ENCODE results near the gene RHOB.
"Not testable (repeated sequence)": the region's sequence is repeated elsewhere in the genome, so short reads cannot be mapped to it uniquely, and the experiment has no call there.

The RHOB gene

DNA sequence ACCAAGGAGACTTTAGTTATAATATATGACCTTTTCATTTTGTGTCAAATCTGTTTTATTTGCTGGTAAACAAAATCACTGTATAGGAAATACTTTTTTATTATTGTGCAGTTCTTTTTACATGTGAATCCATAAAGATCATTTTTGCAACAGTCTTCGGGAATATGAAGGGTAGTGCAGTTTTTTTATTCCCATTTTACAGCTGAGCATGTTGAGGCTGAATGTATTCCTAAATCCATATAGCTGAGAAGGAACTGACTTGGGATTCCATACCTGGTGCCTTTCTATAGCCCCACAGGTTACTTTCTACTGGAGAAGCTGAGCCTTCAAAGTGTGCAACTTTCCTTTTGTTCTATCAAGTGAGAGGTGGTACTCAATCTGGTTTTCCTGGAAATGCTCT, 29.6 kb downstream of the RHOB start:
- DNase-seq (ENCODE audit: low spot score) = no peak

DNA sequence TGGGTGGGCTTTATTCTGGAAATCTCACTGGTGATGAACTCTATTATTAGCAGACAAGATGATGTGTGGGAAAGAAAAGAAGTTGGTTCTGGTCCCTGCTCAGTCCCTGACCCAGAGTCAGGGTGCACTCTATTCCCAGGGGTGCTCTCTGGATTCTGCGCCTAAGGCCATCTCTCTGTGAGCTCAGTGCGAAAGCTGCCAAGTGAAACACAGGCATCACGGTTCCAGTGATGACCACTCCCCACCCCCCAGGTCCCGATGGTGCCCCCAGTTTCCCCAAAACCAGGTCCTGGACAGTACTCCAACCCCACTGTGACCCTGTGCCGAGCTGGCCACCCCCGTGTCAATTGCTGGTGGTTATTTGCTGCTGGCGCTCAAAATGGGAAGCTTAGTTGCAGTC, 30.1 kb downstream of the RHOB start:
- no peak for DNase-seq (ENCODE audit: low spot score)

DNA sequence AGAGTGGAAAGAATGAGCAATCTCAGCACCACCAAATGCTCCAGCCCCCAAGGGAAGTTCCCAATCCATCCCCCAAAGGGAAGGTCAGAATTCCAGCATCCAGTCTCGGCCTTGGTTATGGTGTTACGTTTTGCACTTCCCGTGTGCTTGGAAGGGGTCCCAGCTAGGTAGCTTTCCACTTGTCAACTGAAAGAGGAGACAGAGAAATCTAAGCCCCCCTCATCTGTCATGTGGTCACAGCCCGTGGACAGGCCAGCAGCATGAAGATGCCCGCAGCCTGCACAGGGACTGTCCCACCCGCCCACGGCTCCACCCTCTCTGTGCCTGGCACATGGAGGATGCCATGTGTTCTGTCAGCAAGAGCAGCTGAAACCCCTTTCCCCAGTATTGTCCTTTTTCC, 32.1 kb downstream of the RHOB start:
- no peak for DNase-seq (ENCODE audit: low spot score)

DNA sequence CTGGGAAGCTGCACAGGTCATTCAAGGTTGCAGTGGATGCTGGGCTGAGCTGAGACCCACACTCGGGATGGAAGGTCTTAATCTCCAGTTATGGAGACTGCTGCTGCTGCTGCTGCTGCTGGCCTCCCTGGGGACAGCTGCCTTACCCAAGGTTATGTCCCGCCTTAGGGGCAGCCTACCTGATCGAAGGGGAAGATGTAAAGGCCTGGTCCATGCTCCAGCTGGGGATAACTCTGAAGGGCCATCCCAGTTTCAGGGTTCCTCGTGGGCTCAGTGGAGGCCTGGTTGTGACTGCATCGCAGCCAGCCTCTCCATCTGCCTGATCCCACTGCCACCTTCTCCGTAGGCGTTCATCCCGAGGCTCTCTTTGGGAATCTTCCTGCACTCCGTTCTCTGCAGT, 33.0 kb downstream of the RHOB start:
- no peak for DNase-seq (ENCODE audit: low spot score)

DNA sequence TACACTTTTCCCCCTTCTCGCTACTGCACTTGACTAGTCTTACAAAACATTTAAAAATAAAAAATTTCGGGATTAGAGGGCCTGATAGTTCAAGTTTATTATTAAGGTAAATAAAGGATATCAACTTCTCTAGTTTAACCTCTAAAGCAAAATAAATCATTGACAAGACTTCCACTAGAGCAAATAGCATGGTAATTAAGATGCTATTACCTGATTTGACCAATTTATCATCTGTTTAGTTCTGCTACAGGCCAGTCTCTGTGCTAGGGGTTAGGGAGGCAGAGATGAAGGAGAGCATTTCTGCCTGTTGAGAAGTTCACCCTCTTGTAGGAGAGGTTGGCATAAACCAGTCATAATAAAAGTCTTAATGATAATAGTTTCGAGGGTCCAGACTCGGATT, 34.0 kb downstream of the RHOB start:
- DNase-seq (ENCODE audit: low spot score) = no peak

DNA sequence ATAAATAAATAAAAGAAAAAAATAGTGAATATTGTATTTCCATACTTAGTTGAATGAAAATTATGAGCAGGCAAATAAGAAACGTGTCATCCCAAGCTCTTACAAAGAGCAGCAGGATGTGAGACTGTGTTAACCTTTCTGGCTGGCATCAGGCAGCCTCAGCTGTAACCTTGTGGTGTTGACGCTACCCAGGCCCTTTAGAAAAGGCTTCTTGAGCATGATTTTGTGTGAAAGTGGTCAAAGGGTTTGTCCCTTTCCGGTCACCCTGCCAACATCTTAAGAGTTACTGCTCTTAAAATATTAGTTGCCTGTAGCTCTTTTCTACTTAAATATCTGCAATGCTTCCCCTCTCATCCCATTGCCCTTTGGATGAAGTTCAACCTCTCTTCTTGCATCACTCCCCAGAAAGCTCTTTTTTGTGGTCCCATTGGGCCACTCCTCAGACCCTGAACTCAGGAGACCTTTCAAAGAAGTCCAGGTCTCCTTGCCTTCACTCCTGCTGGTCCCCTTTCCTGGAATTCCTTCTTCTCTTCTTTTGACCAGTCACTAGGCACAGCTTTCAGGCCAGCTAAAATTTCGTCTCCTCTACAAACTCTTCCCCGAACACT, 35.0 kb downstream of the RHOB start:
- no peak for DNase-seq (ENCODE audit: low spot score)

DNA sequence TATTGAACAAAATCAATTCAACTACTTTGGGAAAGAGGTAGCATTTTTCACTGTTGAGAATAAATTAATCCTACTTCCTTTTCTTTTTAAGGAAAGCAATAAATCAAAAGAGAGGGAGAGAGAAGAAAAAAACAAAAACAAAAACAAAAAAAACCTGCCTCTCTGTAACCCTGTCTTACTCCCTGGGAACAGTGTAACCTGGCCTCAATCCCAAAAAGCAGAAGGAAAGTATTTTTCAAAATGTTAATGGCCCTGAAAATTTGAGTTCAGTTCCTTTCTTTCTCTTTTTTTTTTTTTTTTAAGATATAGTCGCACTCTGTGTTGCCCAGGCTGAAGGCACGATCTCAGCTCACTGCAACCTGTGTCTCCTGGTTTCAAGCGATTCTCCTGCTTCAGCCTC, 35.9 kb downstream of the RHOB start:
- DNase-seq (ENCODE audit: low spot score) = no peak

DNA sequence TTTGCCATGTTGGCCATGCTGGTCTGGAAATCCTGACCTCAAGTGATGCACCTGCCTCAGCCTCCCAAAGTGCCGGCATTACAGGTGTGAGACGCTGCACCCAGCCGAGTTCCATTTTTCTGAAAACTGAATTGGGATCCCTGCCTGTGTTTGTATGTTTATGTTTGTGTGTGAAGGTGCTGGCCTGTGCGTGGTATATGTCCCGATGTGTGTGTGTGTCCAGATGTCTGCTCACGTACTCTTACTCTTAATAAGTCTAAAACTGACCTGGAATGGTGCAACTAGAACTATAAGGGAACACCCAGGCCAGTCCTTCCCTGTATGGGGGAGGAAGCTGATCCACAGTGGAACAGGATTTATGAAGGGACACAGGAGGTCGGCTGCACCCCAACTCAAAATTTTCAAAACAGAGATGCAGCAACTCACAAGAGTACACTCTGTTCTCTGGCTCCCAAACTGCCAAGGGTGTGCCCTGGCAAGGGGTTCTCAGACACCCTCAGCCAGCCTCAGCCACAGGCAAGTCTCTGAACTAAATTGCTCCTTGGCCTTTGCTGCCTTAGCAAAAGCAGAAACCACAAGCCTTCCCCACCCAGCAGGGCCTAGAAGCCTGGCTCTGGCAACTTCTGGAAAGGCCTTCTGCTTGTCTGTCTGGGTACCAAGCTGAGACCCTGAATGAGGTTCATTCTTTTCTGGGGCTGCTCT, 36.5 kb downstream of the RHOB start:
- no peak for DNase-seq (ENCODE audit: low spot score)

DNA sequence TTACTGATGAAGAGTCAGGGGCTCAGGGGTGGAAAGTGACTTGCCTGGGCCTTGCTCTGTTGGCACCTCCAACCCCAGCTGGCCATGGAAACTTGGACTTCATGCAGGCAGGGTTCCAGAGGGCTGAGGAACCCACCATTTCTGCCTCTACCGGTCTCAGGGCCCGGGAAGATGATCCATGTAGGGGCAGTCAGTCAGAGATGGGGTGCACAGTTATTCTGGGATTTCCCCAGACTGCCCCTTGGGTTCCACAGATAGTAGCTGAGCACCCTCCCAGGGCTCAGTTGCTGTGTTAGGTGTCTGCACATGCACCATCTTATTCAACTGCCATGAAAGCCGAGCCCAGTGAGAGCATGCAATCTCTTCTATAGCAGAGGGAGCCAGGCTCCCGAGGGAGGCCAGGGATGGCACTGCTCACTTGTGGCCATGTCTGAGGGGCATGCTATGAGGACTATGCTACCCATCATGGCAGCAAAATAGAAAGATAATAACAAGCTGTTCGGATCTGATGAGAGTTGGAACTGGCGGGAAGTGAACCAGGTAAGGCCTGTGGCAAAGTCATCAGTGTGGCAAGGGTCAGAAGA, 37.3 kb downstream of the RHOB start:
- DNase-seq (ENCODE audit: low spot score) = no peak

DNA sequence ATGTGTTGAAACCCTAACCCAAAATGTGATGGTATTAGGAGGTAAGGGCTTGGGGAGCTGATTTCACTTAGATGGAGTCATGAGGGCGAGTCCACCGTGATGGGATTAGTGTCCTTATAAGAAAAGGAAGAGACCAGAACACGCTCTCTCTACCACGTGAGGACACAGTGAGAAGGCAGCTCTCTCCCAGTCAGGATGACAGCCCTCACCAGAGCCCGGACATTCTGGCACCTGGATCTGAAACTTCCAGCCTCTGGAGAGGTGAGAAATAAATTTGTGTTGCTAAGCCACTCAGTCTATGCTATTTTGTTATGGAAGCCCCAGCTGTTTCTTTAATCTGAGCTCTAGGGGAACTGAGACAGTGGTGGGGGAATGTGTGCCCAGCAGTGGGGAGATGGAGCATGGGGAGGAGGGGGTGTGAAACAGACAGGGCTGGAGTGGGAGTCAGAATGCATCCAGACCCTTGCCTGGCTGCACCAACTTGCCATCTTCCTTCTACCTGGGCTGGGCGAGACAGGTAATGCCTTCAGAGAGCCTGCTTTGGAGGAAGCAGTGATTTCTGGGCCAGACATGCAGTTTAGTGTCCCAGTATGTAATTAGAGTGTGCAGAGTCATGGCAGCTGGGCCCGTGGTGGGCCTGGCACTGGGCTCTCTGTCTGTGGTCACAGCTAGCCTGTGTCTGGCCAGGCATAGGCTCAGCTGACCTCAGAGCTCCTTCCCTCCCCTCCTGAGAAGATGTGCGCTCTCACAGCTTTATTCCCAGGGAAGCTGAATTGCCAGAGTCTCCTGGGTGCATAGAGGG, 38.1 kb downstream of the RHOB start:
- DNase-seq (ENCODE audit: low spot score) = no peak

DNA sequence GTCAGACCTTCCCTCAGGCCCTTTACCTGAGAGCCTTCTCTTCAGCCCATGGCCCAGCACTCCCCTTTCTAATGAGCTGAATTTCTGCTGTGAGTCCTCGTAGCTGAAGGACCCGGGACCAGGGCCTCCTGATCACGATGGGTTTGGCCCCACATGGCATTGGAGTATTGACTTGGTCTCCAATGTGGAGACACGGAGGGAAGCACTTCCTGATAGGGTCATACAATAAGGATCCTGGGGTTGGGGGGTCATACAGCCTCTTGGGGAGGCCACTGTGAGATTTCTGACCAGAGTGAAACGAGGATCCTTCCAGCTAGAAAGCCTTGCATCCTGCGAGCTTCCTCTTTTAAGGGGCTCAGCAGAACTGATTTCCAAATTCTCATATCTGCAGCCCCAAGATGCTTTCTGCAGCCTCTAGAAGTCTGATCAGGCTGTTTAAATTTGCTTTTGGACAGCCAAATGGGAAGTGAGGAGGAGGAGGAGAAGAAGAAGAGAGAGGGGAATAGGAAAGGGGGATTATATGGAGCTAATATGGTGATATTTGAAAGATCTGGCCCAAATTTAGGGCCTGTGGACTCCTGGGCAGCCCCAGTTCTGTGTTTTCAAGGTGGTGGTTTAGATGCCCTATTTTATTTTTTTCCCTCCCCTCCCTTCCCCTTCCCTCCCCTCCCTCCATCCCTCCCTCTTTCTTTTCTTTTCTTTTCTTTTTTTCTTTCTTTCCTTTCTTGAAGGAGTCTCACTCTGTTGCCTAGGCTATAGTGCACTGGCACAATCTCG, 38.9 kb downstream of the RHOB start:
- no peak for DNase-seq (ENCODE audit: low spot score)

DNA sequence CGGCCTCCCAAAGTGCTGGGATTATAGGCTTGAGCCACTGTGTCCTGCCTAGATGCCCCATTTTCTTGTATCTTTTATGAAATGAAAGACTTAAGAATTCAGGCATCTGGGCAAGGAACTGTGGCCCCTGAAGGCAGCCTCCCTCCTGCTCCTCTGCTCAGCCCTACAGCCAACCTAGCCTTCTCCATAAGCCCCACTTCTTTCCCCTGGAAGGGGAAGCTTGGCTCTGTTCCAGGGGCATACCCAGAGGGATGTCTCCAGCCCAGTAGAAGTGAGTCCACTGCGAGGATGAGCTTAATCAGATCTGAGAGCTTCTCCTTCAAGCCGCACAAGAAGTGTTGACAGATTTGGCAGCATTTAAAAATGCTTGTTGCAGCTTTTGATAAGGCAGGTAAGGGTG, 39.7 kb downstream of the RHOB start:
- no peak for DNase-seq (ENCODE audit: low spot score)

DNA sequence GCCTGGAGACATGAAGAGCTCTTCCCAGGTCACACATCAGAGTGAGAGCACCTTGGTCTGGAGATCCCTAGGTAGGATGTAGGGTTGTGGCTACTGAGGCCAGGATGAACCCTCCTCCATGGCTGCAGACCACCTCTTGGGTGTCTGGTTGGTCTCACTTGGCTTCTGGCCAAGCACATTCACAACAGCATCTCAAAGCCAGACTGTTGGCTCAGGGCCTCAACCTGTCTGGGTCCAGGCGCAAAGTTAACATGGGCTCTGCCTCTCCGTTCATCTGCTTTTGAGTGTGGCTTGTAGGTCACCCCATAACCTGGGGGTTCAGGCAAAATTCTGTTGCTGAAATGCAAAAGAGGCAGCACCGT, 40.1 kb downstream of the RHOB start:
- DNase-seq (ENCODE audit: low spot score) = no peak

DNA sequence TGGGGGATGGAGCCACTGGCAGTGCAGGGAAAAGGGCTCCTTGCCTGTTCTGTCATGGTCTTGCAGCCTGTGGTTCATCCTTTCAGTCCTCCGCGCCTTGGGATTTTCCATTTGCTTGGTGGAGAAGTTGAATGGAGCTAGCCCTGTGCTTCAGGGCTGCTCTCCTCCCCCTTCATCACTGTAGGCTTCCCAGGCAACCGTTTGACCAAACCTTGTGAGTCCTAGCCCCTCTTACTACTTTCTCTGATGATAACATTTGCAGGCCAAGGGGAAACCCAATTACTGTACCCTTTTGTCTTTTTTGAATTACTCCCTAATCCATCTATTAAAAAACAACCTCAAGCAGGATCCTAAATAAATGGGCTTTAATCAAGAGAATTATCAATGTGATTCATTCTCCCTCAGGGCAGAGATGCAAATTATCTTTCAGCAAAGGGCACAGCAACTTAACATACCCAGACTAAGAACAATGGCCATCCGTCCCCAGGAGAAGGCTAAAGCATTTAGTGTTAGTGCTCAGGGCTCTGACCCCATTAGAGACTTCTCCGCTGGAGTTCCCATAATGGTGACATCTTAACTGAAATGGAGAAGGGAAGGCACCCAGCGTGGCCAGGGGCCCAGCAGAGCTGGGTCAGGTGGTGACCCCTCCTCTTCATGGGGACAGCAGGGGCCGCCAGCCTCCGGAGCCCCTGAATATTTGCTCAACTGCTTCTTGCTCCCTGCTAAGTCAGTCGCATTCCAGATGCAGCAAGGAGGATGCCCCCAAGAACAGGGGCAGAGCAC, 40.7 kb downstream of the RHOB start:
- no peak for DNase-seq (ENCODE audit: low spot score)

DNA sequence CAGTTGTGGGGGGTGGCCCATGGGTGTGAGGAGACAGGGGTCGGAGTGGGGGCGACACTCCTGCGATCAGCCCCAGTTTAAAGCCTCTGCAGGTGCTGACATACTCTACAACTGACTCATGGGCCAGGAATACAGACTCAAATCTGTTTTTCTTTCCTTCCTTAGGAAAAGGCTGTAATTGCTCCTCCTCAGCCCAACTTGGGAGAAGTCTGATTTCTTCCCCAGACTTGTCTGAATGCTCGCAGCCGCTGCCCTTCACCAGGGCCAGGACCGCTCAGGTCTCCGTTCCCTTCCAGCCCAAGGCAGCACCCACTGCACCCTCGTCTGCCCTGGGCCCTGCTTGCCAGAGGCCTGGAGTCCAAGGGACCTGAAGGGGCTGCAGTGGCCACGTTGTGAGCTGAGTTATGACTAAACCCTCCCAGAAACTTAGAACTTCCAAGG, 41.3 kb downstream of the RHOB start:
- DNase-seq (ENCODE audit: low spot score) = no peak

DNA sequence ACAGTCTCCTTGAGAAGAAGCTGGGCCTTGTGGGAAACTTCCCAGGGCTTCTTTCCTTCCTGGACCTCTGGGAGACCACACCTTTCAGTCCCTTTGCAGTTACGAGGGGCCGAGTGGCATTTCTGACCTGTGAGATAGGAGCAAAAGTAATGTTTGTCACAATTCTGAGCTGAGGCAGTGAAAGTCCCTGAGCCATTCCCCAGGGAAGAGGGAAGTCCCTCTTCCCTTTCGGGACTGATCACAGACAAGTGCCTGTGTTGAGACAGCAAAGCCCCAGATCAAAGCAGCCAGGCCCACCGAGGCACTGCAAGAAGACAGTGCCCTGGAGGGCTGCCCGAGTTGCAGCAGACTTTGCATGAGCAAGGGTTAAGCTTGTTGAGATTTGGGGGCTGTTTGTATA, 41.9 kb downstream of the RHOB start:
- no peak for DNase-seq (ENCODE audit: low spot score)

DNA sequence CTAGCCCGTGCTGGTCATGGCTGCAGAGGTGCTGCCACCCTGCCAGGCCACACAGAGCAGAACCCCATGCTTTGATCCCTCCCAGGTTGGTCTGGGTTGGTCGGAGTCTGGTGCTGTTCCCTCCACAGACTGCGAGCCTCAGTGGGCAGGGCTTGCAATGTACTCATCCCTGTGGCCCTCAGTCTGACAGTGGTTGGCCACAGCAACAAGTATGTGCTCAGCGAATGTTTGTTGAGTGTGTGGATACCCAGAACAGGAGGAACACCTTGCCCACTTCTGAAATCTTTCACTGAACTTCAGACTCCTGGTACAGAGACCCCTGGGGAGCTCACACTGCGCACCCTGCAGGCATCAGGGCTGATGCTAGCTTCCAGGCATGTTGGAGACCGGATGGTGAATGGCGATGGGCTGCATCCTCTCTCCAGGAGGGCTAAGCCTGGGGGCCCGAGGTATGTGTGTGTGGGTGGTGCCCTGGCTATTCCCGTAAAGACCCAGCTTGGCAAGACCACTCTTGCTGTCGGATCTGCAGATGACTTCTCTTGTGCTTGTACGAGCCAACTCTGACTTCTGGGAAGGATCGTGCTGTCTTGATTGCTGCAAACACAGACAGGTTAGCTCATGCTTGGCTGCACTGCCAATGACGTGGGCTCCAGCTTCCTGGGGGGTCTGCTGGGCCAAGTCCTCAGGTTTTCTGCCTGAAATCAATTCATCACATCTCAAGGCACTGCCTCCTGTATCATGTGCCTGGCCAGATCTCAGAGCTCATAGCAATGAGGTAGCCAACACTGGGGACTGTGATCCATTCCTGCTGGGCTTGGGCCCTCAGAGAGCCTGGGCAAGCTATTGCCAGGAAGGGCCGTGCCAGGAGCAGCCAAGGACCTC, 43.7 kb downstream of the RHOB start:
- no peak for DNase-seq (ENCODE audit: low spot score)

DNA sequence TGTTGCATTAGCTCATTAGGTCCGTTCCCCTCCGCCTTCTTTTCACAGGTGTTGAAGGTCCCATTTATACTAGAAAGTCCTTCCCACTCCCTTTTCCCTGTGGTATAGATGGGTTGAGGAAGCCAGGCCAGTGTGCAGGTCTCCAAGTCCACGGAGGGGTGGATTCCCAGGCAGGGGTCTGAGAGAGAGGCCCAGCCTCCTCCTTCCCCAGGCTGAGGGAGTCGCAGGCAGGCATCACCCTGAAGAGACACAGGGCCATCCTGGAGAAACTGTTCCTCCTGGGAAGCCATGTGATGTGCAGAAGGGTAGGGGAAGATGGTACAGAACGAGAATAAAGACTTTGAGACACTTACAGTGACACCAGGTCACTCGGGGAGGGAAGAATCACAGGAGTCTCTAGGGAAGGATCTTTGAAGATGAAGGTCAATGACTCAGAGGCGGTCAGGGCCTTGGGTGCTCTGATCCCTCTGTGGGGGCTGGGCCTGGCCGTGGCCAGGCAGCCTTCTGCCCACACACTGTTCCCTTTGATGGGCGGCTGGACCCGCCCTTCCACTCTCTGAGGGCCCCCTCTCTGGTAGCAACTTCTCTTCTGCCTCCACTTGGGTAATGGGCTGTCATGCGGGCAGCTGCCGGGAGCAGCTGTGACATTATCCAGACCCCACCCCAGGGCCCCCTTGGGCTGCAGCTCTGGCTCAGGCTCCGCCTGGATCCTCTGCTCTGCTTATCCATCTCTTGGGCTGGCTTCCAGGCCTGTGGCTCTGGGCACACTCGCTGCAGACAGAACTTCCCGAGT, 45.1 kb downstream of the RHOB start:
- no peak for DNase-seq (ENCODE audit: low spot score)

DNA sequence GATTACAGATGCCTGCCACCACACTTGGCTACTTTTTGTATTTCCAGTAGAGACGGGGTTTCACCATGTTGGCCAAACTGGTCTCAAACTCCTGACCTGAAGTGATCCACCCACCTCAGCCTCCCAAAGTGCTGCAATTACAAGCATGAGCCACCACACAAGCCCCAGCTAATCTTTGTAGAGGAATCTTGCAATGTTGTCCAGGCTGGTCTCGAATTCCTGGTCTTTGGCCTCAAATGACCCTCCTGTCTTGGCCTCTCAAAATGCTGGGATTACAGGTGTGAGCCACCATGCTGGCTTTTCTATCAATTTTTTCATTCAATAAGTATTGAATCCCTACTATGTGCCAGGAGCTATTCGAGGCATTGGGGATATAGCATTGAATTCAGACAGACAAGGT, 46.2 kb downstream of the RHOB start:
- DNase-seq (ENCODE audit: low spot score) = not testable (repeated sequence)

DNA sequence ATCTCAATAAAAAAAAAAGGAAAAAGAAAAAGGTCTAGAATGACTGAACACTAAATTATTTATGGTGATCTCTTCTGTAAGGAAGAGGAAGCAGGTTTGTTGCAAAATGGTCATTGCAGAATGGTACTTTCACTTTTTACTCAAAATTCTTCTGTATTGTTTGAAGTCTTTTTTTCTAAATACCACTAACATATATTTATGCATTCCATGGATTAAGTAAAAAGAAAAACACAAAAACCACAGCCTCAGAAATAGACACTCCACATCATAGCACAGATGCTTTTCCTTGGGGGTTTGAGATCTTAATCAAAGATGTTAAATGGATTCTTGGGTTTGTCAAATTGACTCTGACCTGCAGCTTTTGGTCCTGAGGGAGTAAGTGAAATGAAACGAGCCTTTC, 47.4 kb downstream of the RHOB start:
- DNase-seq (ENCODE audit: low spot score) = no peak
